HepG2 (cell line): Measurements from ENCODE around the gene YIPF4. TPM values are rescaled to one million over a fixed set of nuclear protein-coding genes. Genes with fewer than 3 reads are reported as not detected.
A peak's percentile ranks its signal among the peaks of the same experiment; 100 is the strongest.

Source experiments
- CENPX ChIP-seq: sonication (generic); formaldehyde crosslinking; IDR thresholded peaks from 2 replicates; pipeline ENCODE4 v1.9.0; 2021; ENCODE audit warnings: mild to moderate bottlenecking, missing genetic modification reagents, moderate library complexity
- DR1 ChIP-seq: sonication (generic); formaldehyde crosslinking; IDR thresholded peaks from 2 replicates; pipeline ENCODE4 v1.8.0; 2021; ENCODE audit warnings: mild to moderate bottlenecking, missing genetic modification reagents, inconsistent platforms
- ELF3 ChIP-seq: IDR thresholded peaks from 2 replicates; pipeline ENCODE4 v1.6.1; 2016; ENCODE audit warnings: missing genetic modification reagents, missing compliant biosample characterization
- FOXA3 ChIP-seq: IDR thresholded peaks from 2 replicates; pipeline ENCODE4 v1.6.1; 2016; ENCODE audit warnings: missing genetic modification reagents, missing compliant biosample characterization
- MAFF ChIP-seq: IDR thresholded peaks from 2 replicates; pipeline ENCODE4 v1.6.1; 2011; ENCODE audit warnings: low read depth, low read length, improper control_type of control experiment
- MED1 ChIP-seq: sonication (generic); formaldehyde crosslinking; IDR thresholded peaks from 2 replicates; pipeline ENCODE4 v1.4.0; 2020; ENCODE audit warnings: missing genetic modification reagents
- MEF2D ChIP-seq: sonication (generic); formaldehyde crosslinking; IDR thresholded peaks from 2 replicates; pipeline ENCODE4 v1.5.1; 2020; ENCODE audit warnings: mild to moderate bottlenecking, missing genetic modification reagents
- MYC ChIP-seq: sonication (generic); formaldehyde crosslinking; IDR thresholded peaks from 2 replicates; pipeline ENCODE4 v1.9.0; 2021; ENCODE audit warnings: missing genetic modification reagents, borderline replicate concordance
- NBN ChIP-seq: fragments of 450-650 bp; conservative IDR thresholded peaks from 2 replicates; pipeline ENCODE4 v1.6.1; 2017
- PAX8 ChIP-seq: sonication (generic); formaldehyde crosslinking; IDR thresholded peaks from 2 replicates; pipeline ENCODE4 v1.8.0; 2022; ENCODE audit warnings: mild to moderate bottlenecking, missing genetic modification reagents, borderline replicate concordance
- RXRA ChIP-seq: sonication (generic); formaldehyde crosslinking; IDR thresholded peaks from 2 replicates; pipeline ENCODE4 v1.5.1; 2020; ENCODE audit warnings: missing genetic modification reagents
- SMAD3 ChIP-seq: sonication (generic); formaldehyde crosslinking; IDR thresholded peaks from 2 replicates; pipeline ENCODE4 v1.4.0; 2020; ENCODE audit warnings: missing genetic modification reagents
- SNAI1 ChIP-seq: sonication (generic); formaldehyde crosslinking; IDR thresholded peaks from 2 replicates; pipeline ENCODE4 v1.5.0; 2020; ENCODE audit warnings: mild to moderate bottlenecking, missing genetic modification reagents, borderline replicate concordance
- YEATS4 ChIP-seq: sonication (generic); formaldehyde crosslinking; IDR thresholded peaks from 2 replicates; pipeline ENCODE4 v1.4.0; 2020; ENCODE audit warnings: missing genetic modification reagents, borderline replicate concordance
- ZC3H13 ChIP-seq: sonication (generic); formaldehyde crosslinking; IDR thresholded peaks from 2 replicates; pipeline ENCODE4 v1.8.1; 2023; ENCODE audit warnings: mild to moderate bottlenecking, missing genetic modification reagents, moderate library complexity
- ZNF10 ChIP-seq: sonication (generic); formaldehyde crosslinking; IDR thresholded peaks from 2 replicates; pipeline ENCODE4 v1.4.0; 2020; ENCODE audit warnings: mild to moderate bottlenecking, low read depth, missing genetic modification reagents, borderline replicate concordance
- ZNF138 ChIP-seq: sonication (generic); formaldehyde crosslinking; IDR thresholded peaks from 2 replicates; pipeline ENCODE4 v1.5.0; 2020; ENCODE audit warnings: mild to moderate bottlenecking, low read depth, missing genetic modification reagents
- ZNF20 ChIP-seq: sonication (generic); formaldehyde crosslinking; IDR thresholded peaks from 2 replicates; pipeline ENCODE4 v1.4.0; 2020; ENCODE audit warnings: mild to moderate bottlenecking, moderate library complexity, missing genetic modification reagents
- ZNF24 ChIP-seq: fragments of 450-650 bp; IDR thresholded peaks from 2 replicates; pipeline ENCODE4 v1.6.1; 2017; ENCODE audit warnings: antibody characterized with exemption, mild to moderate bottlenecking
- ZNF331 ChIP-seq: sonication (generic); formaldehyde crosslinking; IDR thresholded peaks from 2 replicates; pipeline ENCODE4 v1.4.0; 2020; ENCODE audit warnings: missing genetic modification reagents
- ZNF33B ChIP-seq: sonication (generic); formaldehyde crosslinking; IDR thresholded peaks from 2 replicates; pipeline ENCODE4 v1.5.1; 2020; ENCODE audit warnings: mild to moderate bottlenecking, missing genetic modification reagents
- ZNF468 ChIP-seq: sonication (generic); formaldehyde crosslinking; IDR thresholded peaks from 2 replicates; pipeline ENCODE4 v1.8.0; 2022; ENCODE audit warnings: mild to moderate bottlenecking, moderate library complexity, missing genetic modification reagents
- ZNF615 ChIP-seq: sonication (generic); formaldehyde crosslinking; IDR thresholded peaks from 2 replicates; pipeline ENCODE4 v1.5.0; 2020; ENCODE audit warnings: mild to moderate bottlenecking, missing genetic modification reagents, borderline replicate concordance
- ZNF747 ChIP-seq: sonication (generic); formaldehyde crosslinking; IDR thresholded peaks from 2 replicates; pipeline ENCODE4 v1.8.1; 2023; ENCODE audit warnings: missing genetic modification reagents, mild to moderate bottlenecking, borderline replicate concordance
- ZNF766 ChIP-seq: sonication (generic); formaldehyde crosslinking; IDR thresholded peaks from 2 replicates; pipeline ENCODE4 v1.5.0; 2020; ENCODE audit warnings: missing genetic modification reagents, borderline replicate concordance
- ZNF839 ChIP-seq: sonication (generic); formaldehyde crosslinking; IDR thresholded peaks from 2 replicates; pipeline ENCODE4 v1.4.0; 2020; ENCODE audit warnings: missing genetic modification reagents, mild to moderate bottlenecking, borderline replicate concordance
- polyA plus RNA-seq, 8 experiments: library from polyadenylated mRNA; depleted of rRNA in 3 of 8; stranded (reverse) in 7 of 8; unstranded in 1 of 8; fragments of >200 nt; fragmentation: Illumina TruSeq in 4 of 8; extraction: Trizol in 4 of 8; gene quantifications; 2 replicates each; pipeline versions ENCODE4 v1.2.1 to v1.2.3, GENCODE V29; 2011 to 2016; ENCODE audit warnings: low read depth in 4 of 8, missing spikeins in 1 of 8, mixed read lengths in 1 of 8; ENCODE audit not compliant: insufficient read depth in 1 of 8
- total RNA-seq, 5 experiments: library from RNA; depleted of rRNA; stranded (reverse); fragments of >200 nt; fragmentation: Illumina TruSeq; extraction: Trizol; gene quantifications; 2 replicates each; pipeline ENCODE4 v1.2.3, GENCODE V29; 2016; ENCODE audit warnings: low read depth in 1 of 5
- TF ChIP-seq, protein P1 (sequence below): sonication (generic); formaldehyde crosslinking; IDR thresholded peaks from 2 replicates; pipeline ENCODE4 v1.8.1; 2023; ENCODE audit warnings: mild to moderate bottlenecking, missing genetic modification reagents, borderline replicate concordance
- TF ChIP-seq, protein P2 (sequence below): sonication (generic); formaldehyde crosslinking; IDR thresholded peaks from 2 replicates; pipeline ENCODE4 v1.8.0; 2022; ENCODE audit warnings: mild to moderate bottlenecking, missing genetic modification reagents; ENCODE audit not compliant: insufficient replicate concordance
- TF ChIP-seq, protein P3 (sequence below): IDR thresholded peaks from 2 replicates; pipeline ENCODE4 v1.6.1; 2016; ENCODE audit warnings: missing biosample characterization, missing genetic modification reagents, low read depth

YIPF4 gene
- total and polyA plus RNA-seq, 2 of the 13 experiments (the other 11 are each of a cell fraction or from before 2014, with no cell fraction given) = 19.0 to 43.9 TPM

DNA sequence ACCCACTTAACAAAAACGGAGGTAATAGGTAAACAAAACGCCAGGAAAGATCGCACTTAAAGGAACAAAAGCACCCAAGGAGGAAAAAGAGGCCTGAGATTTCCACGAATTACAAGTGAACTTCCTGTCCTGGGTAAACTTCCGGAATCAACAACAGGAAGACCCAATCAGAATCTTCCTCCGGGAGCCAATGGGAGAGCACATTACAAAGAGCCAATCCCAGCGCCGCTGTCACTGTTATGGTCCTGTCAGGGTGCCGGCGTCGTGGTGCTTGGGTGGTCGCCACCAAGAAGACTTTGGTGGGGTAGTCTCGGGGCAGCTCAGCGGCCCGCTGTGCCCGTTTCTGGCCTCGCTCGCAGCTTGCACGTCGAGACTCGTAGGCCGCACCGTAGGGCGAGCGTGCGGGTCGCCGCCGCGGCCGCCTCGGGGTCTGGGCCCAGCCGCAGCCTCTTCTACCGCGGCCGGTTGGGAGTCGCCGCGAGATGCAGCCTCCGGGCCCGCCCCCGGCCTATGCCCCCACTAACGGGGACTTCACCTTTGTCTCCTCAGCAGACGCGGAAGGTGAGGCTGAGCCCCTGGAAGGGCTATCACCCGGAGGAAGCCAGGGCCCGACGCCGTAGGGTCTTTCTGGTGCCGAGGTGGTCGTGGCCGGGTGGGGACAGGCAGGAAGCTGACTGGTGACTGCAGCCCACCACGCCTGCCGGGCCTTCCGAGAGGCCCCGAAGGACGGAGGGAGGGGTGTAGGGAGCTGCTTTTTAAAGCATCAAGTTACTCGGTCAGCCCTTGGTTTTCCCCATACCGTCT is at the start of gene YIPF4 (continued):
- TF ChIP-seq NBN (no peak), FOXA3 (CRISPR knock-in tag) (peak; percentile 96), MED1 (CRISPR knock-in tag) (peak; percentile 77), ELF3 (CRISPR knock-in tag) (peak; percentile 85), SNAI1 (CRISPR knock-in tag) (peak; percentile 59; the same call in 1 of the 2 replicates), MEF2D (CRISPR knock-in tag) (no peak), ZNF615 (CRISPR knock-in tag) (no peak), ZNF839 (peak; percentile 97; the same call in 1 of the 2 replicates), CENPX (CRISPR knock-in tag) (no peak), MAFF (no peak), ZNF10 (CRISPR knock-in tag) (no peak), ZNF20 (CRISPR knock-in tag) (no peak), SMAD3 (CRISPR knock-in tag) (peak; percentile 95), ZC3H13 (no peak), RXRA (no peak; the same call in 1 of the 2 replicates), ZNF766 (CRISPR knock-in tag) (peak; percentile 78; the same call in 1 of the 2 replicates), ZNF331 (CRISPR knock-in tag) (peak; percentile 61), ZNF24 (no peak), DR1 (peak; percentile 72), MYC (CRISPR knock-in tag) (peak; percentile 88; the same call in 1 of the 2 replicates), ZNF468 (CRISPR knock-in tag) (peak; percentile 57; the same call in 1 of the 2 replicates), ZNF138 (0 out of 2 replicates have a peak, but pooled peaks have one; percentile 39), PAX8 (no peak), YEATS4 (CRISPR knock-in tag) (peak; percentile 98), ZNF33B (CRISPR knock-in tag) (peak; percentile 83; the same call in 1 of the 2 replicates), ZNF747 (peak; percentile 85; the same call in 1 of the 2 replicates)
- TF ChIP-seq, protein P1, sequence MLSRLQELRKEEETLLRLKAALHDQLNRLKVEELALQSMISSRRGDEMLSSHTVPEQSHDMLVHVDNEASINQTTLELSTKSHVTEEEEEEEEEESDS = no peak; the same call in 1 of the 2 replicates
- TF ChIP-seq, protein P2, sequence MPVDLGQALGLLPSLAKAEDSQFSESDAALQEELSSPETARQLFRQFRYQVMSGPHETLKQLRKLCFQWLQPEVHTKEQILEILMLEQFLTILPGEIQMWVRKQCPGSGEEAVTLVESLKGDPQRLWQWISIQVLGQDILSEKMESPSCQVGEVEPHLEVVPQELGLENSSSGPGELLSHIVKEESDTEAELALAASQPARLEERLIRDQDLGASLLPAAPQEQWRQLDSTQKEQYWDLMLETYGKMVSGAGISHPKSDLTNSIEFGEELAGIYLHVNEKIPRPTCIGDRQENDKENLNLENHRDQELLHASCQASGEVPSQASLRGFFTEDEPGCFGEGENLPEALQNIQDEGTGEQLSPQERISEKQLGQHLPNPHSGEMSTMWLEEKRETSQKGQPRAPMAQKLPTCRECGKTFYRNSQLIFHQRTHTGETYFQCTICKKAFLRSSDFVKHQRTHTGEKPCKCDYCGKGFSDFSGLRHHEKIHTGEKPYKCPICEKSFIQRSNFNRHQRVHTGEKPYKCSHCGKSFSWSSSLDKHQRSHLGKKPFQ (CRISPR knock-in tag) = no peak
- TF ChIP-seq, protein P3, sequence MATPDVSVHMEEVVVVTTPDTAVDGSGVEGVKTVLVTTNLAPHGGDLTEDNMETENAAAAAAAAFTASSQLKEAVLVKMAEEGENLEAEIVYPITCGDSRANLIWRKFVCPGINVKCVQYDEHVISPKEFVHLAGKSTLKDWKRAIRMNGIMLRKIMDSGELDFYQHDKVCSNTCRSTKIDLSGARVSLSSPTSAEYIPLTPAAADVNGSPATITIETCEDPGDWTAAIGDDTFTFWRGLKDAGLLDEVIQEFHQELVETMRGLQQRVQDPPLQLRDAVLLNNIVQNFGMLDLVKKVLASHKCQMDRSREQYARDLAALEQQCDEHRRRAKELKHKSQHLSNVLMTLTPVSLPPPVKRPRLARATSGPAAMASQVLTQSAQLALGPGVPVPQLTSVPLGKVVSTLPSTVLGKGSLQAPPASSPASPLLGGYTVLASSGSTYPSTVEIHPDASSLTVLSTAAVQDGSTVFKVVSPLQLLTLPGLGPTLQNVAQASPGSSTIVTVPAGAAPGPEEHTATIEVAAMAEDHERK (CRISPR knock-in tag) = no peak
